Activated T-cell treated with anti-CD3 and anti-CD28 coated beads for 1 hour (primary cell): ENCODE measurements around the gene NOL3.

ENCODE experiments used
- DNase-seq: peaks from one replicate; pipeline ENCODE4 v3.0.0-alpha.2; 2020; ENCODE audit warnings: low read depth

The NOL3 gene

GRCh38 chr16:67170949-67171649 lies 761 bp downstream of the NOL3 start:
- no peak for DNase-seq

GRCh38 chr16:67173323-67173722 lies 3.0 kb downstream of the NOL3 start:
- no peak for DNase-seq

GRCh38 chr16:67173808-67174705 lies 3.7 kb downstream of the NOL3 start:
- DNase-seq, result peak; percentile 51

GRCh38 chr16:67174706-67175231 lies 4.4 kb downstream of the NOL3 start:
- DNase-seq, result no peak

- no peak for DNase-seq
Measured at GRCh38 chr16:67176662-67177061, 6.3 kb downstream of the NOL3 start.

- no peak for DNase-seq
Measured at GRCh38 chr16:67177743-67178699, 7.7 kb downstream of the NOL3 start.

- no peak for DNase-seq
Measured at GRCh38 chr16:67179421-67180080, 9.2 kb downstream of the NOL3 start.

- no peak for DNase-seq
Measured at GRCh38 chr16:67180166-67180565, 9.8 kb downstream of the NOL3 start.

GRCh38 chr16:67181346-67181745 lies 11.0 kb downstream of the NOL3 start:
- no peak for DNase-seq

- no peak for DNase-seq
Measured at GRCh38 chr16:67182288-67182687, 11.9 kb downstream of the NOL3 start.

- no peak for DNase-seq
Measured at GRCh38 chr16:67183284-67183626, 12.9 kb downstream of the NOL3 start.

- peak; percentile 87 for DNase-seq
Measured at GRCh38 chr16:67183627-67184452, 13.5 kb downstream of the NOL3 start, which contains the start of gene MATCAP1. Gene MATCAP1, minus strand, starts transcription at chr16:67183963. Its CDS starts 3,353 bp downstream, at chr16:67180610.

GRCh38 chr16:67184453-67184994 lies 14.2 kb downstream of the NOL3 start:
- no peak for DNase-seq

GRCh38 chr16:67184995-67185650 lies 14.8 kb downstream of the NOL3 start:
- DNase-seq, result peak; percentile 84

GRCh38 chr16:67185651-67186134 lies 15.4 kb downstream of the NOL3 start:
- no peak for DNase-seq

GRCh38 chr16:67186550-67186950 lies 16.2 kb downstream of the NOL3 start:
- no peak for DNase-seq

- no peak for DNase-seq
Measured at GRCh38 chr16:67187175-67187890, 17.0 kb downstream of the NOL3 start.

- DNase-seq, result no peak
Measured at GRCh38 chr16:67188323-67188722, 18.0 kb downstream of the NOL3 start.

GRCh38 chr16:67188798-67189197 lies 18.5 kb downstream of the NOL3 start:
- no peak for DNase-seq
